SH-SY5Y (cell line): ENCODE measurements around the gene CARD18.

ENCODE experiments used
- GATA2 ChIP-seq: IDR thresholded peaks from 2 replicates; pipeline ENCODE4 v1.6.1; 2011; ENCODE audit warnings: mild to moderate bottlenecking, low read depth, low read length
- GATA3 ChIP-seq: IDR thresholded peaks from 2 replicates; pipeline ENCODE4 v1.6.1; 2011; ENCODE audit warnings: low read depth, mild to moderate bottlenecking, low read length, moderate library complexity

DNA sequence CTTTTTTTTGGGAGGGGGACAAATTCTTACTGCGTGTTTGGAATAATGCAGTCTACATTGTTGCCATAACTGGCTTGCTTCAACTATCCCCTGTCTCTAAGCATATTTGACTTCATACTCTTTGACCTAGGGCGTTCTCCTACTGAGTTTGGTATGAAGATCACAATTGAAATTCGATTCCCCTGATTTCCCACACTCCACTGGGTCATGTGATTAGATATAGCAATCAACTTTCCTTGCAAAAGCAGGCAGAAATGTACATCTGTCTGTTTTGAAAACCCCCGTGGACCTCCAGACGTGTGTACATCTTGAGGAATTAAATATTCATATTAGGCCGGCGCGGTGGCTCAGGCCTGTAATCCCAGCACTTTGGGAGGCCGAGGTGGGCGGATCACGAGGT, 13.8 kb upstream of the CARD18 start:
- no peak for TF ChIP-seq GATA2
- no peak for TF ChIP-seq GATA3
